Esophagus muscularis mucosa (tissue), 4 donors: ENCODE data around the gene CSRP1.

Experiments
- CTCF ChIP-seq, 3 experiments: fragments of 200-600 bp in 2 of 3; fragments of 450-650 bp in 1 of 3; sonication (generic) in 2 of 3; IDR thresholded peaks; one replicate each; pipeline ENCODE4 v1.5.1; 2017 to 2019; ENCODE audit warnings: antibody characterized with exemption in 3 of 3, mild to moderate bottlenecking in 2 of 3, moderate library complexity in 1 of 3
- EP300 ChIP-seq: sonication (generic); formaldehyde crosslinking; IDR thresholded peaks from one replicate; pipeline ENCODE4 v1.6.1; 2017; ENCODE audit warnings: antibody characterized with exemption
- POLR2A ChIP-seq: fragments of 450-650 bp; IDR thresholded peaks from one replicate; pipeline ENCODE4 v1.6.1; 2017; ENCODE audit warnings: antibody characterized with exemption, moderate library complexity, mild to moderate bottlenecking, low read depth
- POLR2AphosphoS5 ChIP-seq, 2 donors: sonication (generic); formaldehyde crosslinking; IDR thresholded peaks; one replicate each; pipeline ENCODE4 v1.6.1; 2017; ENCODE audit warnings: antibody characterized with exemption in 2 of 2

GRCh38 chr1:201508809-201509208 is 1.9 kb upstream of the CSRP1 start:
- no peak for TF ChIP-seq POLR2A
- TF ChIP-seq EP300 = no peak
- peak in 1 of 3 experiments; percentile 5 for TF ChIP-seq CTCF (IDR thresholded peaks at IDR 0.05)
- peak in 1 of 2 donors; percentile 73 for TF ChIP-seq POLR2AphosphoS5 (IDR thresholded peaks at IDR 0.05)
